ENCODE results near the gene FAM177A1. TPM values are rescaled to one million over a fixed set of nuclear protein-coding genes. Genes with fewer than 3 reads are reported as not detected.

FAM177A1 gene
- total RNA-seq, 1 experiment from 2014 or later, result 49.9 TPM

GRCh38 chr14:35123388-35123703, 77.3 kb downstream of the FAM177A1 start:
- peak; percentile 19 for DNase-seq (ENCODE audit: low read depth)

- peak; percentile 25 for DNase-seq (ENCODE audit: low read depth)
Observed at GRCh38 chr14:35124127-35124526, 78.1 kb downstream of the FAM177A1 start.

Other genes with a start within 250 kb of the FAM177A1 start
- gene BAZ1A, start 170.9 kb upstream of the FAM177A1 start, total RNA-seq (2014; rRNA removed; shearing (Covaris generic)), result 23.7 and 39.6 TPM in 2 replicates
- gene SRP54, start 63.3 kb upstream of the FAM177A1 start, total RNA-seq (2014; rRNA removed; shearing (Covaris generic)), result 96.2 and 110 TPM in 2 replicates
- 20.6 and 23.7 TPM in 2 replicates for gene PPP2R3C, start 75.7 kb downstream of the FAM177A1 start, total RNA-seq (2014; rRNA removed; shearing (Covaris generic))
- gene PRORP, start 76.3 kb downstream of the FAM177A1 start, total RNA-seq (2014; rRNA removed; shearing (Covaris generic)), result 38.2 and 54.3 TPM in 2 replicates
- 378 and 505 TPM in 2 replicates for gene PSMA6, start 246.1 kb downstream of the FAM177A1 start, total RNA-seq (2014; rRNA removed; shearing (Covaris generic))

Measured in M059J (cell line).